ENCODE data around the gene INHA.

Gene INHA

GRCh38 chr2:219548990-219549389 lies 23.1 kb upstream of the INHA start:
- Histone ChIP-seq H4K20me1 (ENCODE audit: insufficient read depth, low read length) (peaks cover 2% of the 10 kb centered on the region; the same call in 1 of the 2 replicates), H3K36me3 (ENCODE audit: insufficient read depth, low read length) (no peaks in the 10 kb centered on the region), H3K4me2 (ENCODE audit: insufficient read depth, low read length) (no peak overlapping the region), H3K27ac (ENCODE audit: low read length) (no peak overlapping the region), H3K9ac (ENCODE audit: low read depth, low read length) (no peak overlapping the region), H3K27me3 (ENCODE audit: insufficient read depth, low read length, poor library complexity) (no peaks in the 10 kb centered on the region), H3K9me3 (ENCODE audit: insufficient read depth, low read length, severe bottlenecking) (no peaks in the 10 kb centered on the region), H2AFZ (ENCODE audit: low read depth, low read length) (no peak overlapping the region), H3K4me3 (ENCODE audit: low read depth in 1 of 2, low read length in 2 of 2) (no peak overlapping the region), H3K79me2 (ENCODE audit: insufficient read depth, low read length) (no peaks in the 10 kb centered on the region), H3K4me1 (ENCODE audit: insufficient read depth, low read length) (peaks cover 9% of the 10 kb centered on the region)
- no peak for ATAC-seq (ENCODE audit: insufficient read depth, low read depth)
- TF ChIP-seq CTCF (IDR thresholded peaks at IDR 0.05; ENCODE audit: borderline replicate concordance, extremely low read depth, low read length, poor library complexity, severe bottlenecking), result no peak
- TF ChIP-seq EZH2 (IDR thresholded peaks at IDR 0.05; ENCODE audit: borderline replicate concordance, low read depth, low read length, severe bottlenecking), result no peak
- no peak for DNase-seq

- Histone ChIP-seq H3K9me3 (ENCODE audit: insufficient read depth, low read length, severe bottlenecking) (no peaks in the 10 kb centered on the region), H3K4me2 (ENCODE audit: insufficient read depth, low read length) (no peak overlapping the region), H3K27ac (ENCODE audit: low read length) (no peak overlapping the region), H4K20me1 (ENCODE audit: insufficient read depth, low read length) (peaks cover 2% of the 10 kb centered on the region; the same call in 1 of the 2 replicates), H3K36me3 (ENCODE audit: insufficient read depth, low read length) (no peaks in the 10 kb centered on the region), H3K27me3 (ENCODE audit: insufficient read depth, low read length, poor library complexity) (no peaks in the 10 kb centered on the region), H3K79me2 (ENCODE audit: insufficient read depth, low read length) (no peaks in the 10 kb centered on the region), H3K4me1 (ENCODE audit: insufficient read depth, low read length) (peaks cover 3% of the 10 kb centered on the region; the same call in 1 of the 2 replicates), H3K9ac (ENCODE audit: low read depth, low read length) (no peak overlapping the region), H3K4me3 (ENCODE audit: low read depth in 1 of 2, low read length in 2 of 2) (no peak overlapping the region), H2AFZ (ENCODE audit: low read depth, low read length) (no peak overlapping the region)
- no peak for ATAC-seq (ENCODE audit: insufficient read depth, low read depth)
- DNase-seq, result no peak
- TF ChIP-seq EZH2 (IDR thresholded peaks at IDR 0.05; ENCODE audit: borderline replicate concordance, low read depth, low read length, severe bottlenecking), result no peak
- TF ChIP-seq CTCF (IDR thresholded peaks at IDR 0.05; ENCODE audit: borderline replicate concordance, extremely low read depth, low read length, poor library complexity, severe bottlenecking), result no peak
Measured at GRCh38 chr2:219549619-219550018, 22.5 kb upstream of the INHA start.

GRCh38 chr2:219551441-219552381 lies 20.4 kb upstream of the INHA start:
- peaks cover 2% of the 10 kb centered on the region; the same call in 1 of the 2 replicates for H4K20me1 ChIP-seq (ENCODE audit: insufficient read depth, low read length)
- no peak for TF ChIP-seq EZH2 (IDR thresholded peaks at IDR 0.05; ENCODE audit: borderline replicate concordance, low read depth, low read length, severe bottlenecking)
- no peak for TF ChIP-seq CTCF (IDR thresholded peaks at IDR 0.05; ENCODE audit: borderline replicate concordance, extremely low read depth, low read length, poor library complexity, severe bottlenecking)
- H3K27me3 ChIP-seq (ENCODE audit: insufficient read depth, low read length, poor library complexity), result no peaks in the 10 kb centered on the region
- no peaks in the 10 kb centered on the region for H3K9me3 ChIP-seq (ENCODE audit: insufficient read depth, low read length, severe bottlenecking)
- no peak overlapping the region for H3K4me3 ChIP-seq (ENCODE audit: low read depth in 1 of 2, low read length in 2 of 2)
- H3K36me3 ChIP-seq (ENCODE audit: insufficient read depth, low read length), result no peaks in the 10 kb centered on the region
- H3K4me2 ChIP-seq (ENCODE audit: insufficient read depth, low read length), result no peak overlapping the region
- ATAC-seq (ENCODE audit: insufficient read depth, low read depth) (no peak), DNase-seq (no peak)
- no peaks in the 10 kb centered on the region for H3K4me1 ChIP-seq (ENCODE audit: insufficient read depth, low read length)
- no peak overlapping the region for H3K9ac ChIP-seq (ENCODE audit: low read depth, low read length)
- no peak overlapping the region for H3K27ac ChIP-seq (ENCODE audit: low read length)
- no peak overlapping the region for H2AFZ ChIP-seq (ENCODE audit: low read depth, low read length)
- no peaks in the 10 kb centered on the region for H3K79me2 ChIP-seq (ENCODE audit: insufficient read depth, low read length)

Measured in DND-41 (cell line).